22Rv1 (cell line): ENCODE measurements around the gene CFAP61.

Experiments used
- H3K27ac ChIP-seq: fragments of 450-650 bp; 2 replicates; pipeline ENCODE4 v1.5.1; 2017
- CTCF ChIP-seq: fragments of 450-650 bp; IDR thresholded peaks from 2 replicates; pipeline ENCODE4 v1.5.1; 2017; ENCODE audit warnings: mild to moderate bottlenecking
- ZFX ChIP-seq: fragments of 450-650 bp; IDR thresholded peaks from 2 replicates; pipeline ENCODE4 v1.6.1; 2017; ENCODE audit warnings: antibody characterized with exemption, borderline replicate concordance

Gene CFAP61

GRCh38 chr20:20395087-20395486, 342.8 kb downstream of the CFAP61 start:
- no peak for TF ChIP-seq ZFX
- TF ChIP-seq CTCF, result no peak
- H3K27ac ChIP-seq, result no peak overlapping the region

- no peak for TF ChIP-seq CTCF
- TF ChIP-seq ZFX, result no peak
- no peak overlapping the region for H3K27ac ChIP-seq
Observed at GRCh38 chr20:20395903-20396568, 343.7 kb downstream of the CFAP61 start.

- TF ChIP-seq ZFX (no peak), CTCF (no peak)
- no peak overlapping the region for H3K27ac ChIP-seq
Observed at GRCh38 chr20:20396794-20397193, 344.5 kb downstream of the CFAP61 start.

- TF ChIP-seq CTCF (no peak), ZFX (no peak)
- H3K27ac ChIP-seq, result no peak overlapping the region
Observed at GRCh38 chr20:20398123-20398522, 345.8 kb downstream of the CFAP61 start.

GRCh38 chr20:20399531-20400500, 347.5 kb downstream of the CFAP61 start:
- TF ChIP-seq CTCF, result no peak
- TF ChIP-seq ZFX, result no peak
- no peak overlapping the region for H3K27ac ChIP-seq

- no peak for TF ChIP-seq CTCF
- TF ChIP-seq ZFX, result no peak
Observed at GRCh38 chr20:20401991-20402390, 349.7 kb downstream of the CFAP61 start.

GRCh38 chr20:20404633-20405032, 352.3 kb downstream of the CFAP61 start:
- TF ChIP-seq ZFX, result no peak
- no peak for TF ChIP-seq CTCF
- no peak overlapping the region for H3K27ac ChIP-seq

More at GRCh38 chr20:20401991-20402390, 349.7 kb downstream of the CFAP61 start:
- H3K27ac ChIP-seq, result no peak overlapping the region
